Vagina (tissue), 2 donors: ENCODE data around the gene NAA30.

Experiments used
- CTCF ChIP-seq, 3 experiments: fragments of 450-650 bp in 2 of 3; fragments of 200-600 bp in 1 of 3; sonication (generic) in 1 of 3; IDR thresholded peaks; one replicate each; pipeline ENCODE4 v1.5.1; 2017 to 2019; ENCODE audit warnings: antibody characterized with exemption in 3 of 3, mild to moderate bottlenecking in 2 of 3, moderate library complexity in 2 of 3
- POLR2A ChIP-seq, 2 donors: fragments of 450-650 bp; IDR thresholded peaks; one replicate each; pipeline ENCODE4 v1.6.1; 2017; ENCODE audit warnings: antibody characterized with exemption in 2 of 2, mild to moderate bottlenecking in 2 of 2, moderate library complexity in 2 of 2

GRCh38 chr14:57389646-57390036, 745 bp upstream of the NAA30 start:
- no peak for TF ChIP-seq POLR2A (IDR thresholded peaks at IDR 0.05)
- TF ChIP-seq CTCF (IDR thresholded peaks at IDR 0.05): no peak
